HEK293 (cell line): ENCODE measurements around the gene BBS9.

Experiments used
- CTCF ChIA-PET: fragments of 350-600 bp; formaldehyde crosslinking; extraction: SDS; loops from one replicate; lab custom pipeline; 2021; ENCODE audit warnings: antibody characterized with exemption; lab: Yijun Ruan, JAX
- POLR2A ChIA-PET: fragments of 300-600 bp; formaldehyde crosslinking; extraction: SDS; loops from one replicate; lab custom pipeline; 2020; ENCODE audit warnings: antibody characterized with exemption, inconsistent platforms; lab: Yijun Ruan, JAX
- H3K27ac ChIP-seq: fragments of 200-500 bp; sonication (Bioruptor generic); 2 replicates; pipeline ENCODE4 v1.5.1; 2014; ENCODE audit warnings: low read depth, low read length, control low read depth, inconsistent platforms; ENCODE audit errors: extremely low read depth
- H3K36me3 ChIP-seq, 2 experiments: fragments of 200-500 bp in 1 of 2; sonication (Bioruptor generic) in 1 of 2; 1 replicate in 1 of 2; 2 replicates in 1 of 2; pipeline ENCODE4 v1.5.1; 2014 to 2017; ENCODE audit warnings: inconsistent platforms in 2 of 2, low read length in 2 of 2; ENCODE audit not compliant: control insufficient read depth in 2 of 2, insufficient read depth in 1 of 2
- H3K4me1 ChIP-seq: fragments of 200-500 bp; sonication (Bioruptor generic); 2 replicates; pipeline ENCODE4 v1.5.1; 2014; ENCODE audit warnings: mild to moderate bottlenecking, low read length, inconsistent platforms; ENCODE audit not compliant: control insufficient read depth, insufficient read depth
- H3K4me3 ChIP-seq: 2 replicates; pipeline ENCODE4 v1.5.1; 2011; ENCODE audit warnings: low read depth, mild to moderate bottlenecking, control low read depth, low read length, moderate library complexity
- H3K9me3 ChIP-seq: fragments of 200-500 bp; sonication (Bioruptor generic); 2 replicates; pipeline ENCODE4 v1.5.1; 2014; ENCODE audit warnings: low read depth, low read length, inconsistent platforms; ENCODE audit not compliant: control insufficient read depth, insufficient read depth
- ELK4 ChIP-seq: IDR thresholded peaks from 2 replicates; pipeline ENCODE4 v1.6.1; 2011; ENCODE audit warnings: mild to moderate bottlenecking, low read depth, low read length, borderline replicate concordance
- GLI4 ChIP-seq: fragments of 450-650 bp; formaldehyde crosslinking; IDR thresholded peaks from 2 replicates; pipeline ENCODE4 v1.5.1; 2016; ENCODE audit warnings: missing biosample characterization, missing genetic modification characterization
- PRDM1 ChIP-seq: fragments of 450-650 bp; formaldehyde crosslinking; IDR thresholded peaks from 2 replicates; pipeline ENCODE4; 2016; ENCODE audit warnings: missing biosample characterization, missing genetic modification characterization
- PRDM4 ChIP-seq: fragments of 450-650 bp; formaldehyde crosslinking; IDR thresholded peaks from 2 replicates; pipeline ENCODE4 v1.5.1; 2017; ENCODE audit warnings: missing biosample characterization, missing genetic modification characterization
- REST ChIP-seq: fragments of 450-650 bp; formaldehyde crosslinking; IDR thresholded peaks from 2 replicates; pipeline ENCODE4 v1.5.1; 2016; ENCODE audit warnings: missing biosample characterization, missing genetic modification characterization
- SP3 ChIP-seq: fragments of 450-650 bp; formaldehyde crosslinking; IDR thresholded peaks from 2 replicates; pipeline ENCODE4 v1.5.1; 2016; ENCODE audit warnings: missing biosample characterization, missing genetic modification characterization
- TCF7L2 ChIP-seq: IDR thresholded peaks from 2 replicates; pipeline ENCODE4 v1.6.1; 2011; ENCODE audit warnings: low read depth, mild to moderate bottlenecking, inconsistent platforms, low read length, moderate library complexity, borderline replicate concordance
- ZBTB44 ChIP-seq: fragments of 450-650 bp; IDR thresholded peaks from 2 replicates; pipeline ENCODE4 v1.5.1; 2018; ENCODE audit warnings: missing biosample characterization, mild to moderate bottlenecking, missing genetic modification characterization
- ZNF175 ChIP-seq: fragments of 450-650 bp; formaldehyde crosslinking; IDR thresholded peaks from 2 replicates; pipeline ENCODE4 v1.5.1; 2016; ENCODE audit warnings: missing biosample characterization, missing genetic modification characterization
- ZNF214 ChIP-seq: fragments of 450-650 bp; formaldehyde crosslinking; IDR thresholded peaks from 2 replicates; pipeline ENCODE4 v1.5.1; 2017; ENCODE audit warnings: missing biosample characterization, mild to moderate bottlenecking, missing genetic modification characterization, borderline replicate concordance
- ZNF24 ChIP-seq: fragments of 450-650 bp; formaldehyde crosslinking; IDR thresholded peaks from 2 replicates; pipeline ENCODE4 v1.5.1; 2016; ENCODE audit warnings: missing biosample characterization, missing genetic modification characterization
- ZNF274 ChIP-seq, 2 experiments: fragments of 200-500 bp in 1 of 2; fragments of 450-650 bp in 1 of 2; sonication (Bioruptor generic) in 1 of 2; formaldehyde crosslinking in 1 of 2; IDR thresholded peaks; 2 replicates each; pipeline versions ENCODE4 v1.5.1 to v1.6.1; 2014 to 2016; ENCODE audit warnings: borderline replicate concordance in 1 of 2, inconsistent platforms in 1 of 2, low read length in 1 of 2, missing biosample characterization in 1 of 2, missing genetic modification characterization in 1 of 2
- ZNF600 ChIP-seq: fragments of 450-650 bp; formaldehyde crosslinking; IDR thresholded peaks from 2 replicates; pipeline ENCODE4 v1.5.1; 2016; ENCODE audit warnings: missing biosample characterization, missing genetic modification characterization
- ZNF629 ChIP-seq: fragments of 450-650 bp; formaldehyde crosslinking; IDR thresholded peaks from 2 replicates; pipeline ENCODE4 v1.5.1; 2017; ENCODE audit warnings: missing biosample characterization, missing genetic modification characterization
- ZNF664 ChIP-seq: fragments of 450-650 bp; formaldehyde crosslinking; IDR thresholded peaks from 2 replicates; pipeline ENCODE4 v1.5.1; 2016; ENCODE audit warnings: missing biosample characterization, missing genetic modification characterization
- ZNF692 ChIP-seq: fragments of 450-650 bp; formaldehyde crosslinking; IDR thresholded peaks from 2 replicates; pipeline ENCODE4 v1.5.1; 2016; ENCODE audit warnings: missing biosample characterization, missing genetic modification characterization
- ZNF768 ChIP-seq: fragments of 450-650 bp; formaldehyde crosslinking; IDR thresholded peaks from 2 replicates; pipeline ENCODE4 v1.5.1; 2018; ENCODE audit warnings: missing biosample characterization, mild to moderate bottlenecking, missing genetic modification characterization
- ZNF776 ChIP-seq: fragments of 450-650 bp; formaldehyde crosslinking; IDR thresholded peaks from 2 replicates; pipeline ENCODE4 v1.5.0; 2017; ENCODE audit warnings: missing biosample characterization, missing genetic modification characterization, borderline replicate concordance
- ZSCAN16 ChIP-seq: fragments of 450-650 bp; formaldehyde crosslinking; IDR thresholded peaks from 2 replicates; pipeline ENCODE4 v1.5.1; 2016; ENCODE audit warnings: missing biosample characterization, missing genetic modification characterization
- ZSCAN23 ChIP-seq: fragments of 450-650 bp; formaldehyde crosslinking; IDR thresholded peaks from 2 replicates; pipeline ENCODE4 v1.5.1; 2016; ENCODE audit warnings: missing biosample characterization, missing genetic modification characterization
- ZSCAN5A ChIP-seq: fragments of 450-650 bp; formaldehyde crosslinking; IDR thresholded peaks from 2 replicates; pipeline ENCODE4 v1.5.1; 2016; ENCODE audit warnings: missing biosample characterization, missing genetic modification characterization

BBS9 gene

GRCh38 chr7:33529070-33529469 is 399.7 kb downstream of the BBS9 start (continued):
- TF ChIP-seq ZNF768 (tag by site-specific recombination) (no peak), ZNF664 (no peak), ELK4 (no peak), ZNF214 (tag by site-specific recombination) (no peak), ZNF629 (tag by site-specific recombination) (no peak), ZNF600 (tag by site-specific recombination) (no peak)

- Histone ChIP-seq H3K27ac (no peak overlapping the region), H3K36me3 (no peaks in the 10 kb centered on the region), H3K4me1 (peaks cover 11% of the 10 kb centered on the region), H3K4me3 (no peak overlapping the region), H3K9me3 (no peaks in the 10 kb centered on the region)
- ChIA-PET CTCF (no interaction called here), POLR2A (no interaction called here)
- TF ChIP-seq SP3 (tag by site-specific recombination) (no peak), ZSCAN16 (no peak), ZNF274 (IDR thresholded peaks at IDR 0.05; ENCODE audit: low read length) (no peak), ZNF274 (tag by site-specific recombination; IDR thresholded peaks at IDR 0.05; ENCODE audit: borderline replicate concordance) (no peak), ZNF692 (tag by site-specific recombination) (no peak), ZSCAN5A (tag by site-specific recombination) (no peak), ZSCAN23 (tag by site-specific recombination) (no peak), GLI4 (tag by site-specific recombination) (no peak), ZNF175 (no peak), REST (tag by site-specific recombination) (no peak), TCF7L2 (no peak), ZNF24 (no peak)
These were observed 401.3 kb downstream of the BBS9 start for GRCh38 chr7:33530664-33531063.

- POLR2A ChIA-PET: no interaction called here
- Histone ChIP-seq H3K9me3 (no peaks in the 10 kb centered on the region), H3K36me3 (no peaks in the 10 kb centered on the region), H3K27ac (no peak overlapping the region), H3K4me1 (peaks cover 12% of the 10 kb centered on the region), H3K4me3 (no peak overlapping the region)
- CTCF ChIA-PET: interaction anchor here (0.7 to 0.8 kb wide), 2 partner anchors 18 to 363 kb away, joined by 3 read pairs; no protein-coding TSS in a partner anchor
- no peak for TF ChIP-seq PRDM4 (tag by site-specific recombination)
- TF ChIP-seq ZNF776 (tag by site-specific recombination): no peak
- TF ChIP-seq ZBTB44: no peak
- TF ChIP-seq PRDM1 (tag by site-specific recombination): no peak
These were observed 402.5 kb downstream of the BBS9 start for GRCh38 chr7:33531888-33532287.
